HUES48 (cell line): ENCODE data around the gene ARHGEF4.

ENCODE experiments used
- H3K27ac ChIP-seq: one replicate; pipeline ENCODE4 v1.7.0; 2013; ENCODE audit warnings: low read depth, low read length, inconsistent platforms
- H3K27me3 ChIP-seq: 2 replicates; pipeline ENCODE4 v1.6.1; 2013; ENCODE audit warnings: mild to moderate bottlenecking, low read length; ENCODE audit not compliant: control insufficient read depth, insufficient read depth
- H3K36me3 ChIP-seq: 2 replicates; pipeline ENCODE4 v1.6.1; 2013; ENCODE audit warnings: low read length; ENCODE audit not compliant: control insufficient read depth, insufficient read depth
- H3K4me1 ChIP-seq: 2 replicates; pipeline ENCODE4 v1.6.1; 2013; ENCODE audit warnings: mild to moderate bottlenecking, low read length; ENCODE audit not compliant: control insufficient read depth, insufficient read depth
- H3K4me3 ChIP-seq: 2 replicates; pipeline ENCODE4 v1.5.1; 2013; ENCODE audit warnings: mild to moderate bottlenecking, low read depth, low read length
- H3K9ac ChIP-seq: 2 replicates; pipeline ENCODE4 v1.6.1; 2013; ENCODE audit warnings: mild to moderate bottlenecking, low read depth, low read length, moderate library complexity
- H3K9me3 ChIP-seq: 2 replicates; pipeline ENCODE4 v1.6.1; 2013; ENCODE audit warnings: low read length; ENCODE audit not compliant: control insufficient read depth, insufficient read depth

ARHGEF4 gene

DNA sequence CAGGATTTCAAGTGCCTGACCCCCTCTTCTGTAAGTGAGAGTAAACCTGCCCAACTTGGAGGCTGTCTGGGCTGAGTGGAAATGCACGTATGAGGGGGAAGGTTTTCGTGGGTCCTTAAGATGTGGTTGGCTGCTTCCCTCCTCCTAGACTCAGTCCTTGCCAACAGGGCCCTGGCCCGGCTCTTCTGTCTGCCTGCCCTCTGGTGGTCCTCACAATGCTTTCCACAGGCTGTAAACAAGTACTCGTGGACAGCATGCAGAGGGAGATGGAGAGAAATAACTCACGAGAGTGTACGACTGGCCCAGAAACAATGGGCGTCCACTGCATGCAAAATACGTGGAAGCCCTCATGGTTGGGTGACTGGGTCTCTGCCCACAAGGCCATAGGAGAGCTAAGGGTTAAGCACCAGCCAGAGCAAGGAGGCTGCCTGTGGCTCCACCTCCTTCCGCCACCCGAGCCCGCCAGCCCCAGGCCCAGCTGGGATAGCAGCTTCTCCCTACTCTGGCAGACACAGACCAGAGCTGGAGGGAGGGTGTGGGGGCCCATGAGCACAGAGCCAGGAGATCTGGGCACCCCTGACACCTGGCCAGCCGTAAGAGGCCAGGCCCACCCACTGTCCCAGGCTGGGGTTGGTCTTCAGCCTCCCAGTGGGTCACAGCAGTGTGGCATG is 17.0 kb upstream of the ARHGEF4 start:
- no peaks in the 10 kb centered on the region for H3K9me3 ChIP-seq
- H3K9ac ChIP-seq: no peak overlapping the region
- H3K36me3 ChIP-seq: no peaks in the 10 kb centered on the region
- H3K27me3 ChIP-seq: no peaks in the 10 kb centered on the region
- H3K4me3 ChIP-seq: no peak overlapping the region
- H3K4me1 ChIP-seq: peaks cover 15% of the 10 kb centered on the region
- peak overlapping the region; percentile 62 for H3K27ac ChIP-seq

DNA sequence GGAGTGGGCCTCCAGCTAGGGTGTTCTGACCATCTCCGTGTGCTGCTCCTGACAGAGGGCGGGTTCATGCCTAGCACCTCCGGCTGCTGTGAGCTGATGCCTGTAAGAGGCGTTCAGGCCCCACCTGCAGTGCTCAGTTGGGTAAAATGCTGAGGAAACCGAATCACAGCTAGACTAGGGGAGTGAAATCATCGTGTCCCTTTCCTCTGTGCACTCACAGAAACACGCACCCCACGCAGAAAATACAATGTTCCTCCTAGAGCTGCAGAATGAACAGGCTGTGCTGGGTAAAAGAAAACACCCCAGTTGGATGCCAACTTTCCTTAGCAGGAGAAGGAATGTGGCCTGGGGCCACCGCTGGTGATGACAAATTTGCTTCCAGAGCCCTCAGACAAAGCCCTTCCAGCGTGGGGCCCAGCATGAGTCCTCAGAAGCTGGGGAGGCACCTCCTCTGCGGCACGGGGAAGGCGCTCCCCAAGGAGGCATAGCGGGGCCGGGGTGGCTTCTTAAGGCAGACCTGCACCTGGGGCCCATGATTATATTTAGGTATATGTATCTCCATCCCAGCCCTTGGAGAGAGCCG is 16.3 kb upstream of the ARHGEF4 start:
- Histone ChIP-seq H3K4me3 (no peak overlapping the region), H3K9ac (no peak overlapping the region), H3K27me3 (no peaks in the 10 kb centered on the region), H3K36me3 (no peaks in the 10 kb centered on the region), H3K4me1 (peaks cover 15% of the 10 kb centered on the region), H3K27ac (peak overlapping the region; percentile 62), H3K9me3 (no peaks in the 10 kb centered on the region)

DNA sequence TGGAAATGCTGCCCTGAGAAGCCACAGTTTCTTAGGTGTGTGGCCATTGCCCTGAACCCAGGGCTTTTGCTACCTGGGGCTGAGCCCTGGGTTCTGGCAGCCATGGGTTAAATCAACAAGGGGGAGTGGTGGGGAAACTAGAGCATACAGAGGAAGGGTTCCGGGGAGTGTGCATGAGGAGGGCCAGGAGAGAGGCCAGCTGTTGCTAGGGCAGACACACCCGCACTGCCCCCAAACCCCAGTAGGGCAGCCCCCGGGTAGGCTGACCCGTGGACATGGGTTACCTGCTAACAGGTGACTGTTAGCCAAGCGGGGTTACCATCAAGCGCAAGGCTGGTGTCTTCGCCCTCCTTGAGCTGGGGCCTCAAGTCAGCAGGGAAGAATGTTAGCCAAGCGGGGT is 14.8 kb upstream of the ARHGEF4 start:
- Histone ChIP-seq H3K36me3 (no peaks in the 10 kb centered on the region), H3K9me3 (no peaks in the 10 kb centered on the region), H3K4me1 (peaks cover 17% of the 10 kb centered on the region), H3K27me3 (no peaks in the 10 kb centered on the region), H3K4me3 (no peak overlapping the region), H3K27ac (no peak overlapping the region), H3K9ac (no peak overlapping the region)

DNA sequence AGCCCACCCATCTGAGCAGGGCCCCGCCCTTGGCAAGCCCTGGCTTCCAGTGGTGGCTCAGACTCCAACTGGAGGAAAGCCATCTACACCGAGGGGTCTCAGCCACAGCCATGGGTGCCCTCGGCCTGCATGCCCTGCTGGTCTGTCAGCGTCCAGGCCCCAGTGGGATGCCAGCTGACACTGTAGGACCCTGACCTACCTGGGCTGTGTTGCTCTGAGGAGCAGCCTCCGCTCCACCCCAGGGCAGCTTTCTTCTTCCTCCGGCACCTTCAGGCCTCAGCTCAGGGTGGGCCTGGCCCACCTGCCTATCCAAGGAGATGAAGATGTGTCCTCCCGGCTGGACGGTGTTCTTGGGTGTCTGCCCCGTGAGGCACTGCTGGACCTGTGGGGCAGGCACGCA is 13.9 kb upstream of the ARHGEF4 start:
- no peak overlapping the region for H3K9ac ChIP-seq
- H3K9me3 ChIP-seq: no peaks in the 10 kb centered on the region
- H3K27me3 ChIP-seq: no peaks in the 10 kb centered on the region
- no peak overlapping the region for H3K27ac ChIP-seq
- no peaks in the 10 kb centered on the region for H3K36me3 ChIP-seq
- H3K4me3 ChIP-seq: no peak overlapping the region
- peaks cover 26% of the 10 kb centered on the region for H3K4me1 ChIP-seq

DNA sequence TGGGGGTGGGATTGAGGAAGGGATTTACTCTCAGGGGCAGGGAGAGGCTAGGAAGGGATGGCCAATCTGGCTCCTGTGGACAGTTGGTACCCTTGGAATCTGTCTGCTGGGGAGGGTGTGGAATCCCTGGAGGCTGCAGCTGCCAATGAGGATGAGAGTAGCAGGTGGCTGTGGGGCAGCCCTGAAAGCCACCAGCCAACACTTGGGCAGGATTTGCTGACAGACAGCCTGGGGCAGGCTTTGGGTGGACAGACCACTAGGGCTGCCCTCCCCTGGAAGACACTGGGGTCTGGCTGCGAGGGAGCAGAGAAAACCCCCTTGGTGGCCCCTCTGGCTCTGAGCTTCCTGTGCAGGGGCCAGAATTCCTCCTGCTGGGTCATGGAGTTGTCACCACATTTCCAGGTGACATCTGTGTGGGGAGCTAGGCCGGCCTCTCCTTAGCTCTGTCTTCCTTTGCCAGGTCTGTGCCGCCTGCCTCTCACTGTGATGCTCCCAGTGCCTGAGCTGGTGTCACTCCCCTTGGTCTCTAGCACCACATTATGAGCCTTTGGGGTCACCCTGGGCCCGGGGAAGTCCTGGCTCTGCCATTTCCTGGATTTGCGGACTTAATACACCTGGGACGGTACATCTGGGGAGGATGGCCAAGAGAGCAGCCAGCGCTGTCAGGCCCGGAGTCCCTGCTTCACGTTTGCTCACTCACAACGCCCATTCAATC is 13.4 kb upstream of the ARHGEF4 start:
- peak overlapping the region; percentile 91 for H3K27ac ChIP-seq

DNA sequence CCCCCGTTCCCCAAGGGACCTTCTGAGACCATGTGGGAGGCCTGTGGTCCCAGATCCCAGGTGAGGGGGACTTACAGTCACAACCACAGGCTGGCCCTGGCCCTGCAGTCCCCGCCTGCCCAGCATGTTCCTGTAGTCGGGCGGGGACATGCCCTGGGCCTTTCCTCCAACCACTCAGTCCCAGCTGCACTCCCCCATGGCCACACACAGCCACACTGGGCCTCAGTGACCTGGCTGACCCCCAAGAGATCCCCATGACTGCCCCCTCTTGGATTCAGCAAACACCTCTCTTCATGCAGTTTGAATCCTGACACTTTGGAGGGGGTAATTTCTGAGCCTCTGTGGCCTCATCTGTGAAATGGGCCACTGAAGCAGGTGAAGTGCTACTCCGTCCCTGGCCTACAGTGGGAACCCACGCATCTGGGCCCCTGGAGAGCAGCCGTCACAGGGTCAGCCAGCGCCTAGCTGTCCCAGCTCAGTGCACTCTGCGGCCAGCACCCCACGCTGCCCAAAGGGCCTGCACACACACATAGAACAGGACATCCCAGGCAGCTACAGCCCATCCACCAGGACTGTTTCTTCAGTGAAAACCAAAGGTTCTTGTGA is 12.7 kb upstream of the ARHGEF4 start:
- H3K4me3 ChIP-seq: no peak overlapping the region
- no peak overlapping the region for H3K9ac ChIP-seq
- peaks cover 31% of the 10 kb centered on the region for H3K4me1 ChIP-seq
- H3K27me3 ChIP-seq: no peaks in the 10 kb centered on the region
- H3K9me3 ChIP-seq: no peaks in the 10 kb centered on the region
- H3K36me3 ChIP-seq: no peaks in the 10 kb centered on the region
- peak overlapping the region; percentile 91 for H3K27ac ChIP-seq

More for the DNA sequence above, 13.4 kb upstream of the ARHGEF4 start:
- Histone ChIP-seq H3K9me3 (no peaks in the 10 kb centered on the region), H3K27me3 (no peaks in the 10 kb centered on the region), H3K4me3 (no peak overlapping the region), H3K4me1 (peaks cover 30% of the 10 kb centered on the region), H3K36me3 (no peaks in the 10 kb centered on the region), H3K9ac (no peak overlapping the region)

DNA sequence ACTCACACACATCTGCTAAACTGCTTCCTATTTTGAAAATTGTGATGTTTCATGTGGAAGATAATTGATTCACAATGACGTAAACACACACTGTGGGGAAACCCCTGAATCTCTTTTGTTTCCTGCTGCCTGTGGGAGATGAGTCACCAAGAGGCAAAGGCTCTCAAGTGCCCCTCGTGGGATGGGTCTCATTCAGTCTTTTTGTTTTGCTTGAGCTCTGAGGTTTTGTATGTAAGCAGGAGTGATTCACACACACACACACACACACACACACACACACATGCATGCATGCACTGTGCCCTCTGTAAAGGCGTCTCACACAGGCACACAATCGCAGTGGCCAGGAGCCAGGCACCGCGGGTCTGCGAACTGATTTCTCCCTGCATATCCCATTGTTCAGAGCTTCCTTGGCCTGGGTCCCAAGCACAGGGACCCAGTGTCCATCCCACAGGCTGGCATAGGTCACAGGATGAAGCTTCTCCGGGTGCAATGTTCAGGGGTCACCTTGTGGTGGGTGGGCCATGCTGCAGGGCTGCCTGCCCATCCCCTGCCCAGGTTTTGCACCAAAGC is 12.1 kb upstream of the ARHGEF4 start:
- H3K9ac ChIP-seq: no peak overlapping the region
- H3K9me3 ChIP-seq: no peaks in the 10 kb centered on the region
- H3K27me3 ChIP-seq: no peaks in the 10 kb centered on the region
- peak overlapping the region; percentile 91 for H3K27ac ChIP-seq
- peaks cover 32% of the 10 kb centered on the region for H3K4me1 ChIP-seq
- no peak overlapping the region for H3K4me3 ChIP-seq
- no peaks in the 10 kb centered on the region for H3K36me3 ChIP-seq

DNA sequence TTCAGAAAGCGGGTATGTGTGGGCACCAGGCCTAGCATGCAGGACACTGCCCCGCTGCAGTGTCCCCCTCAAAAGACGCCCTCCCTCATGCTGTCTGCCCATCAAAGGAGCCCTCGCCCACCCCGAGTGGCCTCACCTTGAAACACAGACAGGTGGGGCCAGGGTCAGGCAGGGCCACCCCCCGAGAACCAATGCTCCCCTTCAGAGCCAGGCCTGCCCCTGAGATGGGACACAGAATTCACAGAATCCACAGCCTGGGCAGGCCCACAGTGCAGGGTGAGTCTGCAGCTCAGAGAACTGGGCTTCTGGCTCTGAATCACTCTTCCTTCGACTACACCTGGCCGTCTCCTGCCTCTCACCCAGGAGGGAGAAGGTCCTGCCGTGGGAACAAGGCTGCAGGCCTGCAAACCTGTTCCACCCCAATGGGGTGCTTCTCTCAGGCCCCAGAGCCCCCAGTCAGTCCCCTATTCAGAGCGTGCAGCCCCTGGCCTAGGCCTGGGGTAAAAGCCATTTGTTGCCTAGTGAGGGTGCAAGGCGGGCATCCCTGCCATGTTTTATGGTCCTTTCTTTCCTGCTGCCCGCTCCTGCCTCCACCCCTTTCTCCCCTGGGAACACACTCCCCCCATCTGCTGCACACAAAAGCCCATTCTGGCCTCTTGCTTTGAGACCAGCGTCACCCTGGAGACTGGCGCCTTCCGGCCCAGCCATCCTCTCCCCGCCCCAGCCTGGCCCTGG is 11.3 kb upstream of the ARHGEF4 start:
- no peak overlapping the region for H3K9ac ChIP-seq
- no peak overlapping the region for H3K4me3 ChIP-seq
- H3K9me3 ChIP-seq: no peaks in the 10 kb centered on the region
- H3K27ac ChIP-seq: no peak overlapping the region
- H3K27me3 ChIP-seq: no peaks in the 10 kb centered on the region
- H3K4me1 ChIP-seq: peaks cover 23% of the 10 kb centered on the region
- no peaks in the 10 kb centered on the region for H3K36me3 ChIP-seq

DNA sequence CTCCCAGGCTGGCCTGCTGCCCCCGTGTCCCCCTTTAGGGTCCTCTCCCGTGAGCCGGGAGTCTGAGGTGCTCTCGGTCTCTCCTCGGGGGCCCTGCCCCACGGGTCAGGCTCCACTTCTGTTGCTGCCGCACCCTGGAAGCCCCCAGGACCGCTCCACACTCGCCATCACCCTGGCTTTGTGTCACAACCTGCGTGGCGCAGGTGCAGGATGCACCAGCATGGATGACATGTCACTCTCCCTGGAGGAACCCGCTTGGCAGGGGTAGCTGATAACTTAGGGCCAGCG is 10.8 kb upstream of the ARHGEF4 start:
- H3K4me3 ChIP-seq: no peak overlapping the region
- no peaks in the 10 kb centered on the region for H3K9me3 ChIP-seq
- no peaks in the 10 kb centered on the region for H3K36me3 ChIP-seq
- peaks cover 22% of the 10 kb centered on the region for H3K4me1 ChIP-seq
- no peaks in the 10 kb centered on the region for H3K27me3 ChIP-seq
- H3K27ac ChIP-seq: no peak overlapping the region
- no peak overlapping the region for H3K9ac ChIP-seq

DNA sequence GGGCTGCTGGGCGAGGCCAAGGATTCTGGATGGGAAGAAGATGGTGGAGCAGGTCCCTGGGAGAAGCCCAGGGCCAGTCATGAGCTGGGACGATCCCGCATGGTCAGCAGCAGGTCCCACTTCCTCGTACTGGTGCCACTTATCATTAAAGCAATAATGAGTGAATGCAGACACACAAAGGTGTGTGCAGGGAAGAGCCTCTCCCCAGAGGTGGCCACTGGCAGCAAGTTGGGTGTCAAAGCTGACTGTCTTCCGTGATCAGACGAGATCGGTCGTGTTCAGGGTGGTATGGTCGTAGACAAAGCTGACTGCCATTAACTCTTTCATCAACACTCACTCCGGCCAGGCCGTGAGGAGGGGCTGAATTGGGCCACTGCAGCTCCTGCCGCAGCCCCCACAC is 10.3 kb upstream of the ARHGEF4 start:
- no peak overlapping the region for H3K9ac ChIP-seq
- H3K36me3 ChIP-seq: no peaks in the 10 kb centered on the region
- H3K4me1 ChIP-seq: peaks cover 22% of the 10 kb centered on the region
- H3K9me3 ChIP-seq: no peaks in the 10 kb centered on the region
- no peaks in the 10 kb centered on the region for H3K27me3 ChIP-seq
- H3K27ac ChIP-seq: peak overlapping the region; percentile 90
- H3K4me3 ChIP-seq: no peak overlapping the region
